Endometrium (tissue), 2 donors: ENCODE measurements around the gene TRIML1.

Experiments
- FAIRE-seq: peaks from 2 replicates; lab custom pipeline; 2012; peaks lifted over from hg19 to GRCh38; lab: Jason Lieb, UNC
- donor health status: control.
- donor health status: control.

The TRIML1 gene, protein sequence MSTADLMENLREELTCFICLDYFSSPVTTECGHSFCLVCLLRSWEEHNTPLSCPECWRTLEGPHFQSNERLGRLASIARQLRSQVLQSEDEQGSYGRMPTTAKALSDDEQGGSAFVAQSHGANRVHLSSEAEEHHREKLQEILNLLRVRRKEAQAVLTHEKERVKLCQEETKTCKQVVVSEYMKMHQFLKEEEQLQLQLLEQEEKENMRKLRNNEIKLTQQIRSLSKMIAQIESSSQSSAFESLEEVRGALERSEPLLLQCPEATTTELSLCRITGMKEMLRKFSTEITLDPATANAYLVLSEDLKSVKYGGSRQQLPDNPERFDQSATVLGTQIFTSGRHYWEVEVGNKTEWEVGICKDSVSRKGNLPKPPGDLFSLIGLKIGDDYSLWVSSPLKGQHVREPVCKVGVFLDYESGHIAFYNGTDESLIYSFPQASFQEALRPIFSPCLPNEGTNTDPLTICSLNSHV

DNA sequence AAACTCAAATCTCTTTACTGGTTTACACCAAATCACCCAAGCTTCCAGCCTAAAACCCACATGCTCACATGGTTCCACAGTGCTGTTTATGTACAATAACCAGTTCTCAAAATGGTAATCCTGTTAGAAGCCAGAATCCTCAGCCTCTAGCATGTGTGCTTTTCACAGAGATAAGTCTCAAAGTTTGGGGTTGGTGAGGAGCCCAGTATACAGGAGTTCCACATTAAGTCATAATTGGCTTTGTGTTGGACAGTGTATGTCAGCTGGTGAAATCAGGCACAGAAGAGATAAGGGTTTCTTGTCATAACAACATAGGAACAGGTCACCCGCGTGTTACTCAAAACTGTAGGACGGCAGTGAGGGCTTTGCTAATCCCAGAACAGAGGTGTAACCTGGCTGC is at the start of gene TRIML1:
TSS of gene TRIML1 (plus strand) at position 301 of the 400 bp plus-strand sequence. CDS start 118 bp downstream, outside the sequence.
- FAIRE-seq = no peak

DNA sequence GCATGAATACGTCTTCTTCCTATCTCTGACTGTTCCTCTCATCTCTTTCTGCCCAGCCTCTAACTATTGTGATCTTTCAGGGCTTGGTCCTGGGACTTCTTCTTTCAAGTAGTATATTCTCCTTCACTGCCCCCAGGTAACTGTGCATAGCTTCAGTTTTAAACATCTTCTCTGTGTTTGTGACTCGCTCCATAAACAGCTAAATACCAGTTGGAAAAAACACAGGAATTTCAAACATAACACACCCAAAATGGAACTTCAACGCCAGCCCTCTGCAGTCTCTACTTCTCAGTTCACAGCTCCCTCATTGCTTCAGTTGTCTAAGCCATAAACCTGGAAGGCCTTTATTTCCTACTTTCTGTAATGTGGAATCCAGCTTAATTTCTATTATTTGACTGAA is 46.4 kb upstream of the TRIML1 start:
- FAIRE-seq = no peak

DNA sequence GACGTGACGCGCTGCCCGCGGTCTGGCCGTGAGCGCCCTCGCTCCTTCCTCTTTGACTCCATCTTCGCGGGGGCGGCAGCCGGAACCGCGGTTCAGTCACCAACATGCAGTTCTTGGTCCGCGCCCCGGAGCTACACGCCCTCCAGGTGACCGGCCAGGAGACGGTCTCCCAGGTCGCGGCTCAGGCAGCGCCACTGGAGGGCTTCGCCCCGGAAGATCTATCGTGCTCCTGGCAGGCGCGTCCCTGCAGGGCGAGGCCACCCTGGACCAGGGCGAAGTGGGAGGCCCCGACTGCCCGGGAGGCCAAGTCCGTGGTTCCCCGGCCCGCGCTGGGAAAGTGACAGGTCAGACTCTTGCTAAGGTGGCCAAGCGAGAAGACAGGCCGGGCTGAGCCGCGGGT is 32.8 kb upstream of the TRIML1 start:
- no peak for FAIRE-seq

DNA sequence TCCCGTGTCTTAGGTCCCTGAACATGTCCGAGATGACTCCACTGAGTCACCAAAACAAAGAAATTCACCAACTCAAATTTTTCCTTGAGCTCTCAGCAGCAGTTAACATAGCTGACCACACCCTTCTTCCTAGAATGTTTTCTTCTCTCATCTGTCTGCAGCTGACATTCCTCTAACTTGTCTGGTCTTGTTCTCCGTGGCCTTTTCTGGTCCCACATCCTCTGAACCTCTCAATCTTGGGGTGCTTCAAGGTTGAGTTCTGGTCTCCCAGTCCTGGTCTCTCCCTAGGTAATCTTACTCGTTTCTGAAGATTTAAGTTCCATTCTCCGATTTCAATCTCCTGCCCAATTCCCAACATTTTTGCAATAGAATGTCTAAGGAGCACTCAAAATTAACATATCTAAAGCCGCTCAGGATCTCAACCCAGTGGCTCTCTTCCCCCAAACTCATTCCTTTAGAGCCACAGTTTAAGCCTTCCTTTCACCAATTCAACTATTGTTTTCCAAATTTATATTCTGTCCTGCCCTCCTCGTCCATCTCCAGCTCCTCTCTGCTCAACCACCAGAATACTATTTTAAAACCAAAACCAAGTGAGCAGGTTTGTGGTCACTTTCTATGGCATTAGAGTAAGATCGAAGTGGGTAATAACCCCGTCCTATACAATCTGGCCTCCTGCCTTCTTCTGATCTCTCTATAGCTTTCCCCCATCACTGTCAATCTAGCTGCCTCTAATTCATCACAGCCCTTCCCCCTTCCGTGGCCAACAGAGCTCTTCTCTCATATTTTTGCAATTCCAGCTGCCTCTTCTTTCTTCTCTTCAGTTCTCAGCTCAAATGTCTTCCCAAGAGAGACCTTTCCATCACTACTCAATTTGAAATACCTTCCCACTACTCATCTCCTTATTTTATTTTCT is 31.1 kb upstream of the TRIML1 start:
- no peak for FAIRE-seq

DNA sequence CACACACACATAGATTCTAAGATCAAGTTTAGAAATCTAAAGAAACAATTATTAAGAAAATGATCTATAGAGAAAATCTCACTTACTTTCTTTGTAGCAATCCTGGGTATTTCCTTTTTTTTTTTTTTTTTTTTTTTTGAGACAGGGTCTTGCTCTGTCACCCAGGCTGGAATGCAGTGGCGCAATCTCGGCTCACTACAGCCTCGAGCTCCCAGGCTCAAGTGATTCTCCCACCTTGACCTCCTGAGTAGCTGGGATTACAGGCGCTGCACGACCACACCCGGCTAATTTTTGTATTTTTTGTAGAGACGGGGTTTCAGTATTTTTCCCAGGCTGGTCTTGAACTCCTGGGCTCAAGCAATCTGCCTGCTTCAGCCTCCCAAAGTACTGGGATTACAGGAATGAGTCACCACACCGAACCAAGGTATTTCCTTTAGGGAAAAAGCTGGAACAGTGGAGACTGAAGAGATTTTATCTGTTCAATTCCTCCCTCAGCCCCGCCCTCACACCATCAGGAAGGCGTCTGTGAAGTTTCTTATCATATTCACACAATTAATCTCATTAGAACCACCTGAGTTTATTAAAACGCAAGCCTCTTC is 30.0 kb upstream of the TRIML1 start, which contains the start of gene TRIML2:
TSS of gene TRIML2 (minus strand) at position 447 of the 599 bp plus-strand sequence. CDS start 4,235 bp downstream, outside the sequence.
- FAIRE-seq = no peak

DNA sequence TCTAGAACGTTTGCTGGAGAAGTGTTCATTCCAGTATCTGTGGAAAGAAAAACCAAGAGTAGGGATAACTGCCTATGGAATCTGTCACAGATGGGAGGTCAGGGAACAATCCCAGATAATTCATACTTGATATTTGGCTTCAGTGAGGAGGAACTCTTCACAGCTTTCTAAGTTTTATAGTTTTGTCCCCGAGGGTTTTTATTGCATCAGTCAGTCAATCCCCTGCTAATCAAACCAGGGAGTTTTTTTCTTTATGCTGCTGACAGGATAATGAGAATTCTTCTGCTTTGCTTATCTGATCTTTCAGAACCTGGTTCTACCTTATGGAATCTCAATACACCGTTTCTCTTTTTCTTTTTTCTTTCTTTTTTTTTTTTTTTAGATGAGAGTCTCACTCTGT is 29.2 kb upstream of the TRIML1 start:
- FAIRE-seq = no peak

DNA sequence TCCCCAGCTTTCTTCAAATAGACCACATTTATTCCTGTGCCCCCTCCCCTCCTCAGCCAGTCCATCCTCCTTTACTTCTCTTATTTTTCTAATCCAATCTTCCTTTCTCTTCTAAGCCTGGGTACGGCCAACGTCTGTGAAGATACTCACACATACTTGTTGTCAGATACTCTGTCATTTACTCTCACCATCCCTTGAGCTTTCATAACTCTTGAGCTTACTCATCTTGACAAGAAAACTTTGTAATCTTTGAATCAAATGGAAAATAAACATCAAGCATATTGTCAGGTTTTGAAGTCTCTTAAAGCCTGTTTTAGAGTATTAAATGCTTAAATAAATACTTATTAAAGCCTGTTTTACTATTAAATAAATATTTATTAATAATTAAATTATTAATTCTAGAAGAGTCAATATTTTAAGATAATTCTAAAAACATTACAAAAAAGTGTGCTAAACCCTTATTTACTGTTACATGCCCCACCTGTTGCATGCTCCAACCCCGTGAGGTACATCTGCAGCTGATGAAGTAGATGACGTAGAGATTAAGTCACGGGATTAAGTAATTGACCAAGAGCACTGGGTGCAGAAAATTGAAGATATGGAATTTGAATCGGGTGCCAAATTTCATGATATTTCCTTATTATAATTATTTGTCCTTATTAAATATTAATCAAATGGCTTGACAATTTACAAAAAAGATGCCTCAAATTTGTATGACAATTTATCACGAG is 28.3 kb upstream of the TRIML1 start:
- FAIRE-seq = no peak

DNA sequence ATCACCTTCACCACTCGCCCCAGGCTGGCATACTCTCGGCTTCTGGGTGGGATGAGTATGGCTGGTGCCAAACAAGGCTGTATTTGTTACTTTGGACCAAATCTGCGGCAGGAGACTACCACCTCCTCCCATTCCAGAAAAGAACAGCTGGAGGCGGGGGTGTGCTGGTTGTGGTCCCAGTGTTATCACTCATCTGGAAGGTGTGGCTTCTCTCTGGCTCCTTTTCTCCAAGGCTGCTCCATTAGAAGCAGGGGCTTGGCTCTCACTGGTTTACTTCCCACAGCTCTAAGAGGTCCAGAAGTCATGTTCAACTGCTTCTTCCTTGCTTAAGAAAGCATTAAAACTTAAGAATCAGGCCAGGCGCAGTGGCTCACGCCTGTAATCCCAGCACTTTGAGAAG is 27.3 kb upstream of the TRIML1 start:
- FAIRE-seq = no peak

DNA sequence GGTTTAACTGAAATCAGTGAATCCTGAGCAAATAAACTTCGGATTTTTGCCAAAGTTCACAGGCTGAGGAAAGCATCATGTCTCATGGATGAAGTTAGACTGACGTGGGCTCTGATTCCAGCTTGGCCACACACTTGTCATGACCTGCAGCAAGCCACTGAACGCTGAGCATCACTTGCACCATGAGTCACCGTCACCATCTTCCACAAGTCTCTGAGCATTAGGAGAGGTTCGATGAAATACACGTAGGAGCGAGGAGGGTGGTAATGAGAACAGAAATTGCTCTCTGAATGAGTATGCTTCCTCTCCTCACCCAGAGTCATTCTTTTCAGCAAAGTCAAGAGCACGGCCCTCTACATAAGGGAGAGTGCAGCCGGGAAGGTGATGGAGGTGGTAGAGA is 26.1 kb upstream of the TRIML1 start:
- no peak for FAIRE-seq

DNA sequence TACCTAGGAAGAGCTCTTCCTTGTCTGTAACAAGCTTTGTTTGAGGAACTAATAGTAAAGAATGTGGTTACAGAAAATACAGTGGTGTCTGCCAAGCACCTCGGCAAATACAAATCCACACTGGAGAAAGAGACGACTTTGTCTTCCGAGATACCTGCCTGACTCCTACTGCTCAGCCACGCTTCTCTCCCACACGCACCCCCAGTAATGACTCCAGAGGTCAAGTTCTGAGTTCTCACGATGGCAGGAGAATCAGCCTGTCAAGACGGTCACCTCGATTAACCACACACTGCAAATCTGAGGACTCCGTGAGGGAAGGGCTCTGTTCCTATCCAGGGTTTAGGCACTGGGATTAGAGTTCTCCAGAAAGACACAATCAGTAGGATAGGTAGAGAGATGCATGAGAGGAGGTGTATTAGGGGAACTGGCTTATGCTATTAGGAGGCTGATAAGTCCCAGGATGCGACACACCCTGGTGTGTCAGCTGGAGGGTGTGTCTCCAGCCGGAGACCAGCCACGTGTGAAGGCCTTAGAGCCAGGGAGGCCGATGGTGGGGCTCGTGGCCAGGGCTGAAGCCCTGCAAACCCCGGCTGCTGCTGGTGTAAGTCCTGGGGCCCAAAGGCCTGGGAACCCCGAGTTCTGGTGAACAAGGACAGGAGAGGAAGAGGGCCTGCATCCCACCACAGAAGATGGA is 21.5 kb upstream of the TRIML1 start:
- no peak for FAIRE-seq

DNA sequence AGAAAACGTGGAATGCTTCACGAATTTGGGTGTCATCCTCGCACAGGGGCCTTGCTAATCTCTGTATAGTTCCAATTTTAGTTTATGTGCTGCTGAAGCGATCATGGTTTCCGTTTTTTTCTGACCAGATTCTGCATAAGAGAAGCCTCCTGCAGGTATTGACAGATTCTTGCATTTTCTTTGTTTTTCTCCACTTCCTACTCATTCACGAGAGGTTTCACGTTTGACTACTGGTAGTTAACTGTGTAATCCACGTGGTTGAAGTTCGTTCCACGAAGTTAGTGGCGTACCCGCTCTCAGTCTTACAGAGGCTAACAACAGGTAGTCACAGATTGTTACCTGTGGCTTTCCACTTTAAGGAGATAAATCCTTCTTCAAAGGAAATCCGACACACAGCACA is 17.7 kb upstream of the TRIML1 start:
- FAIRE-seq = no peak

DNA sequence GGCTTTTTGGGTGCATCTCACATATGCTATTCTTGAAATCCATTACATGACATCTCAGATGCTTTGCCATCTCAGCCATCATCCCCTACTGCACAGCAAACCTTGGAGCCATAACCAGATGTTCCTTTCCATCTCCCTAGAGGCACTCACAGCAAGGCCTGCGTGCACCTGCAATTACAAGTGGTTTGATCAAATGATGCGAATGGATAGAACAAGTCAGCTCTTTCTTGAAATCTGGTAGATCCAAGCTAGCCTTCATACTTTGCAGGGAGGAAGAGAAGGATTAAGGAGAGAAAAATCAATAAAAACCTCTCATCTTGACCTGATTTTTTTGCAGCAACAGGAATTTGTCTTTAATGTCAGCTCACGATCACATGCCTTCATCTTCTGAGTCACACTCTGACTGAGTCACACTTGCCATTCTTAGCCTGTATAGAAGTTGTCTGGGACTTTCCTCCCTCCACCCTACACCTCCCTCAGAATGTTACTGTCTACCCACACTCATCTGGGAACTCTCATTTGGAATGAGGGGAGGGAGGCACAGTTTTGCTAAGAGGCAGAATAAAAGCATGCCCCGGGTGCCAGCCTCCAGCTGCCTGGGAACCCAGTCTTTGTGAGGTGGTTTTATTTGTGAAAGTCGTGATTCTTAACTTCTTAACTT is 11.9 kb upstream of the TRIML1 start:
- no peak for FAIRE-seq

DNA sequence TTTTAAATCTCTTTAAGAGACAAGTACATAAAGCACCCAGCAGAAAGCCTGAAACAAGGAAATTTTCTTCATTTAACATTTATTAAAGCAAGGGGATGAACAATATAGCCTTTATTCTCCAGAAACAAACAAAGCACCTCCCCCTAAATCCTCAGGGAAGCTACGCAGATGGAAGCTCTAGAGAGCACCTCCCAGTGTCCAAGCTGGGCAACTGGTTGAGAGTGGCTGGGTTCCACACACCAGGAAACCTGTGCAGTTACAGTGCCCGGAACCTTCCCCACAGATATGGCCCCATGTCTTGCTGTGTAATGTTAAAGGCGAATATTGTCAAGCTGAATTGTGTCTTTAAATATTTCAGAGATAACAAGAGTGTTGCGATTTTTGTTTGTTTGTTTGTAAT is 8.9 kb upstream of the TRIML1 start:
- FAIRE-seq = no peak

DNA sequence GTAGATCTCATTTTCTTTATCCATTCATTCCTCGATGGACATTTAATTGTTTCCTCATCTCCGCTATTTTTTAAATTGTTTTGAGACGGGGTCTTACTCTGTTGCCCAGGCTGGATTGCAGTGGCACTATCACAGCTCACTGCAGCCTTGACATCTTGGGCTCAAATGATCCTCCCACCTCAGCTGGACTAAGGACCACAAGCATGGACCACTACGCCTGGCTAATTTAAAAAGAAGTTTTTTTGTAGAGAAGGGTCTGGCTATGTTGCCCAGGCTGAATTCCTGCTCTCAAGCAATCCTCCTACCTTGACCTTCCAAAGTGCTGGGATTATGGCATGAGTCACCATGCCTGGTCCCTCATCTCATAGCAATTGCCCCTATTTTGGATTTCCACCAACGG is 7.0 kb upstream of the TRIML1 start:
- FAIRE-seq = no peak

DNA sequence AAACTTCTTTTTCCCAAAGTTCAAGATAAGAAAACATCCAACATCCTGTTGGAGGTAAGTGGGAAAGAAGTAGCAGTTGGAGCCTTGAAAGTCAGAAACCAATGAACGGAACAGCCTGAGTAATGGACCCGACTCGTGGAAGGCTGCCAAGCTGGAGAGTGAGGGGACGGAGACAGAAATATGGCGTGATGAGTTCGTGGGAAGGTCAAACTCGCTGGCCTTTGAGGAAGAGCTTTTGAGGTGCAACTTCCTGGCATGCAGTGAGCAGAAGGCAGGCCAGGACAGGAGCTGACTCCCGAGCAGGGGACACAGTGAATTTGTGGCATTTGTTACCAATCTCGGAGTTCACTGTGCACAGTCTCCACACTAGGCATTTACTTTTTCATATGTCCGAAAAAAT is 1.0 kb upstream of the TRIML1 start:
- no peak for FAIRE-seq

DNA sequence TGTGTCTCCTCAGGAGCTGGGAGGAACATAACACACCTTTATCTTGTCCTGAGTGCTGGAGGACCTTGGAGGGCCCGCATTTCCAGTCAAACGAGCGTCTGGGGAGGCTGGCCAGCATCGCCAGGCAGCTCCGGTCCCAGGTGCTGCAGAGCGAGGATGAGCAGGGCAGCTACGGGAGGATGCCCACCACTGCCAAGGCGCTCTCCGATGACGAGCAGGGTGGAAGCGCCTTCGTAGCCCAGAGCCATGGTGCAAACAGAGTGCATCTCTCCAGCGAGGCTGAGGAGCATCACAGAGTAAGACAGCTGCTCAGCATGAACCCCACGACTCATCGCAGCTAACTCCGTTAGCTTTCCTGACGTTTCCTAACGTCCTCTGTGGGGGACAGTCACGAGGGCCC is 430 bp downstream of the TRIML1 start:
- FAIRE-seq = no peak

DNA sequence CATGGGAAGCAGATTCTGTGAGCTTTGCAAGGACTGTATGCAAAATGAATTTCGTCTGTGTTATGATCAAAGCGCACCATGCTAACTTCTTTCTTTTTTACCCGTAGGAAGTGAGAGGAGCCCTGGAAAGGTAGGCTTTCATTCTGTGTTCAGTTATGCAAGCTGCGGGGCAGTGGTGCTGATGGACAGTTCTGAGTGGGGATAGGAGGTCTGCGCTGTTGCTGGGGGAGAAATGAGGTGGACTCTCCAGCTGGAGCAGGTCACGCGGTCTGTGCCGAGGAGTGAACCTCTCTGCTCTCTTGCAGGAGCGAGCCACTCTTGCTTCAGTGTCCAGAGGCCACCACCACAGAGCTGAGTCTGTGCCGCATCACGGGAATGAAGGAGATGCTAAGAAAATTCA is 4.5 kb downstream of the TRIML1 start:
- FAIRE-seq = no peak

DNA sequence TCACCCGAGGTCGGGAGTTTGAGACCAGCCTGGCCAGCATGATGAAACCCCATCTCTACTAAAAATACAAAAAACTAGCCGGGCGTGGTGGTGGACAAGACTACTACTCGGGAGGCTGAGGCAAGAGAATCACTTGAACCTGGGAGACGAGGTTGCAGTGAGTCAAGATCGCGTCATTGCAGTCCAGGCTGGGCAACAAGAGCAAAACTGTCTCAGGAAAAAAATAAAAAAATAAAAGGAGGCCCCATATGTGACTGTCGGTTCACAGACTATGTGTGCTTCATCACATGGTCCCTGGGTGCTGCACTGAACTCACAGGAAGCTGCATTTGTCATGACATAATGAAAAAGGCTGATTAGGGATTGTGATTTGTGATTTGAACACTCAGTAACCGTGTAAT is 6.4 kb downstream of the TRIML1 start:
- no peak for FAIRE-seq

DNA sequence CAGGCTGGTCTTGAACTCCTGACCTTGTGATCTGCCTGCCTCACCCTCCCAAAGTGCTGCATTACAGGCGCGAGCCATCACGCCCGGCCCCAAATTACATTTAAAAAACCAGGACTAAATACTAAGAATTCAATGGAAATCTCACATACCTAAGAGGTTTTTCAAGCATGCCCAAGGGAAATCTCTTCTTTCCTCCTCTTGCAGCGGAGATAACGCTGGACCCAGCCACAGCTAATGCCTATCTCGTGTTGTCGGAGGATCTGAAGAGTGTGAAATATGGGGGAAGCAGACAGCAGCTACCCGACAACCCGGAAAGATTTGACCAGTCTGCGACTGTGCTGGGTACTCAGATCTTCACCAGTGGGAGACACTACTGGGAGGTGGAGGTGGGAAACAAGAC is 7.4 kb downstream of the TRIML1 start:
- FAIRE-seq = no peak

DNA sequence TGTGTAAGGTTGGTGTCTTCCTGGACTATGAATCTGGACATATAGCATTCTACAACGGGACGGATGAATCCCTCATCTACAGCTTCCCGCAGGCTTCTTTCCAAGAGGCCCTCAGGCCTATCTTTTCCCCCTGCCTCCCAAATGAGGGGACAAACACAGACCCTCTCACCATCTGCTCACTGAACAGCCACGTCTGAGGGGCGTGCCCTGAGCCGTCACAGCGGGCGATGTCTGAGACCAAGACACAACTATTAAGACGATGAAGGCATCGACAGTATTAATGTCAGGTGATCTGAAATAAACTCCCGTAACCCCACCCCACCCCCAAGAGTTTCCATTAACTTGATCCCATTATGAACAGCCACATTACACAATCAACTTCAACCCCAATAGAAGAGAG is 7.9 kb downstream of the TRIML1 start:
- FAIRE-seq = no peak

DNA sequence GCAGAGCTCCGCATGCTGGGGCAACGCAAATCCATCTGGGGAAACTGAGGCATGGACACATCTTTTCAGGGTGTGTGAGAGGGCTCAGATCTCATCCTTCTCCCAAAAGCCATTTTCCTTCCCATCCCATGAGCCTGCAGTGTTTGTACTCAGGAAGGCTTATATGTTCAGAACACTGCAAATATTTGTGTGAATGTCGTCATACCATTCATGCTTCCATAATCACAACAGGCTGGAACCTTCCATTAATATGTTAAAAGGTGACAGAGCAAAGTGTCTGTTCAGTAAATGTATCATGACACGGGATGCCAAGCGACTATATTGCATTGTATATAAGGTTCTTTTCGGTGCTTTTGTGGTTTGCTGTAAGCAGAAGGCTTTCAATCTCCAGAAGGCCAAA is 8.5 kb downstream of the TRIML1 start:
- FAIRE-seq = no peak
